ENCODE results near the gene ARRB2.

GRCh38 chr17:4704991-4705390 is 5.4 kb upstream of the ARRB2 start:
- TF ChIP-seq POLR2AphosphoS5 (IDR thresholded peaks at IDR 0.05) (no peak), CTCF (IDR thresholded peaks at IDR 0.05) (no peak), POLR2A (IDR thresholded peaks at IDR 0.05) (no peak)

Data from suprapubic skin (tissue), 4 donors.